ENCODE measurements around the gene MRPL23. TPM values are rescaled to one million over a fixed set of nuclear protein-coding genes. Genes with fewer than 3 reads are reported as not detected.

The MRPL23 gene
- total RNA-seq, 3 donors from 2014 or later (not counting 1 experiment from before 2014, with no cell fraction given): 31.2 to 35.4 (median 32.8) TPM

- Histone ChIP-seq H3K4me3 (ENCODE audit: low read length) (no peak overlapping the region), H3K4me1 (ENCODE audit: control insufficient read depth, insufficient read depth, low read length) (no peaks in the 10 kb centered on the region), H3K27me3 (ENCODE audit: control insufficient read depth, insufficient read depth, low read length) (no peaks in the 10 kb centered on the region), H3K36me3 (ENCODE audit: control insufficient read depth, insufficient read depth, low read length) (no peaks in the 10 kb centered on the region), H3K9me3 (ENCODE audit: control insufficient read depth, insufficient read depth, low read length) (no peaks in the 10 kb centered on the region), H3K27ac (ENCODE audit: low read length) (no peak overlapping the region)
- H3K27ac Mint-ChIP-seq: no peak overlapping the region
- no peak overlapping the region for H3K4me3 Mint-ChIP-seq
- WGBS (ENCODE audit: insufficient coverage): no CpG with 5 or more reads among the region's 18 CpGs
- intact Hi-C loops (cut with micrococcal nuclease): no loop called here
- no peaks in the 10 kb centered on the region for H3K4me1 Mint-ChIP-seq
- DNase-seq: no peak
- no peaks in the 10 kb centered on the region for H3K9me3 Mint-ChIP-seq
- no peaks in the 10 kb centered on the region for H3K36me3 Mint-ChIP-seq
- no peak for TF ChIP-seq CTCF (IDR thresholded peaks at IDR 0.05)
- H3K27me3 Mint-ChIP-seq (ENCODE audit: low read depth in 2 of 2): no peaks in the 10 kb centered on the region
- no peak for ATAC-seq
These were observed 11.2 kb downstream of the MRPL23 start for GRCh38 chr11:1958367-1958766.

GRCh38 chr11:1959786-1960185 is 12.7 kb downstream of the MRPL23 start:
- Mint-ChIP-seq H3K4me3 (no peak overlapping the region), H3K27ac (no peak overlapping the region), H3K36me3 (no peaks in the 10 kb centered on the region), H3K27me3 (ENCODE audit: low read depth in 2 of 2) (no peaks in the 10 kb centered on the region), H3K4me1 (no peaks in the 10 kb centered on the region), H3K9me3 (no peaks in the 10 kb centered on the region)
- intact Hi-C loops (cut with micrococcal nuclease): no loop called here
- Histone ChIP-seq H3K27me3 (ENCODE audit: control insufficient read depth, insufficient read depth, low read length) (no peaks in the 10 kb centered on the region), H3K36me3 (ENCODE audit: control insufficient read depth, insufficient read depth, low read length) (no peaks in the 10 kb centered on the region), H3K4me3 (ENCODE audit: low read length) (no peak overlapping the region), H3K27ac (ENCODE audit: low read length) (no peak overlapping the region), H3K4me1 (ENCODE audit: control insufficient read depth, insufficient read depth, low read length) (no peaks in the 10 kb centered on the region), H3K9me3 (ENCODE audit: control insufficient read depth, insufficient read depth, low read length) (no peaks in the 10 kb centered on the region)
- no peak for TF ChIP-seq CTCF (IDR thresholded peaks at IDR 0.05)
- WGBS (ENCODE audit: insufficient coverage): no CpG with 5 or more reads among the region's 17 CpGs
- ATAC-seq (no peak), DNase-seq (no peak)

DNA sequence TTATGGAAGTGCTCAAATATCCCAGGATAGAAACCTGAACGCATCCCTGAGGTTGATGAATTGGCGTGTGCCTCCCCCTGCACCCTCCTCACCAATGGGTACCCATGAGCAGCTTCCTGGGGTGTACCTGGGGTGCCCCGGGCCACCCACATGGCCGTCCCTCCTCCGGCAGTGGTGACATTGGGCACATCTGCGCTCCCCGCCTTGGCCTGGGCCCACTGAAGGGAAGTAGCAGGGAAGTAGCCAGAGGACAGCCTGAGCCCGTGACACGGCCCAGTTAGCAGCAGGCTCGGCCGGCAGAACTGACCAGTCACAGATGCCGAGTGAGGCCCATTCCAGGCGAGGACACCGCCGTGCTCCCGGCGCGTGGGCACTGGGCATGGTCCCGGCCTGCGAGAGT is 16.7 kb downstream of the MRPL23 start:
- Histone ChIP-seq H3K4me1 (ENCODE audit: control insufficient read depth, insufficient read depth, low read length) (no peaks in the 10 kb centered on the region), H3K9me3 (ENCODE audit: control insufficient read depth, insufficient read depth, low read length) (no peaks in the 10 kb centered on the region), H3K36me3 (ENCODE audit: control insufficient read depth, insufficient read depth, low read length) (no peaks in the 10 kb centered on the region), H3K27ac (ENCODE audit: low read length) (no peak overlapping the region), H3K27me3 (ENCODE audit: control insufficient read depth, insufficient read depth, low read length) (no peaks in the 10 kb centered on the region), H3K4me3 (ENCODE audit: low read length) (no peak overlapping the region)
- TF ChIP-seq CTCF (IDR thresholded peaks at IDR 0.05): no peak
- Mint-ChIP-seq H3K4me1 (no peaks in the 10 kb centered on the region), H3K36me3 (no peaks in the 10 kb centered on the region), H3K4me3 (no peak overlapping the region), H3K27ac (no peak overlapping the region), H3K9me3 (no peaks in the 10 kb centered on the region), H3K27me3 (ENCODE audit: low read depth in 2 of 2) (no peaks in the 10 kb centered on the region)
- ATAC-seq (no peak), DNase-seq (no peak)
- intact Hi-C loops (cut with micrococcal nuclease): no loop called here
- WGBS (ENCODE audit: insufficient coverage): no CpG with 5 or more reads among the region's 20 CpGs

DNA sequence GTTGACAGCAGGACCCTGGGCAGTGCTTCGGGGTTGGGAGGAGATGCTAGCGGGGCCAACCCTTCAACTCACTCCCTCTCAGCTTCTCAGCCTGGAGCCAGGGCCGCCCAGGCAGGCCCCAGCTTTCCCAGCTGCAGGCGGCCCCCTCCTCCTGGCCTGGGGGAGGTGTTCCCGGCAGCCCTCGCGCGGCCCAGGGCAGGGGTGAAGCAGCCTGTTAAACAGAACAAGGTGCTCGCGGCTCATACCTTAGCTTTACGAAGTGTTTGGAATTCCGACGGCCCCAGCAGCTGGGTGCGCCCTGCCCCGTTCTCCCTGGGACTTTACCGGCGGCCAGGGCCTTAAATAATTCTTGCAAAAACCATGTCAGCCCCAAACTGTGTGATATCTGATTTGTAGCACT is 17.2 kb downstream of the MRPL23 start:
- H3K4me1 Mint-ChIP-seq: no peaks in the 10 kb centered on the region
- H3K27me3 Mint-ChIP-seq (ENCODE audit: low read depth in 2 of 2): no peaks in the 10 kb centered on the region
- intact Hi-C loops (cut with micrococcal nuclease): no loop called here
- Histone ChIP-seq H3K4me3 (ENCODE audit: low read length) (no peak overlapping the region), H3K36me3 (ENCODE audit: control insufficient read depth, insufficient read depth, low read length) (no peaks in the 10 kb centered on the region), H3K9me3 (ENCODE audit: control insufficient read depth, insufficient read depth, low read length) (no peaks in the 10 kb centered on the region), H3K4me1 (ENCODE audit: control insufficient read depth, insufficient read depth, low read length) (no peaks in the 10 kb centered on the region), H3K27me3 (ENCODE audit: control insufficient read depth, insufficient read depth, low read length) (no peaks in the 10 kb centered on the region), H3K27ac (ENCODE audit: low read length) (no peak overlapping the region)
- DNase-seq: no peak
- H3K9me3 Mint-ChIP-seq: no peaks in the 10 kb centered on the region
- ATAC-seq: no peak
- H3K27ac Mint-ChIP-seq: no peak overlapping the region
- H3K4me3 Mint-ChIP-seq: no peak overlapping the region
- no peaks in the 10 kb centered on the region for H3K36me3 Mint-ChIP-seq
- WGBS (ENCODE audit: insufficient coverage): no CpG with 5 or more reads among the region's 17 CpGs
- TF ChIP-seq CTCF (IDR thresholded peaks at IDR 0.05): no peak

Measured in natural killer cell (primary cell).